Neuronal stem cell (in vitro differentiated cells): ENCODE measurements around the gene KDM4C.

Experiments used
- DNase-seq: peaks from one replicate; pipeline ENCODE4 v3.0.0-alpha.2; 2013; ENCODE audit warnings: low spot score
- H2AFZ ChIP-seq: one replicate; pipeline ENCODE4 v1.6.1; 2013; ENCODE audit warnings: mild to moderate bottlenecking, low read length, inconsistent platforms
- H2AK5ac ChIP-seq: 2 replicates; pipeline ENCODE4 v1.6.1; 2013; ENCODE audit warnings: low read depth, mild to moderate bottlenecking, inconsistent platforms, low read length, moderate library complexity, mixed read lengths
- H2BK120ac ChIP-seq: 2 replicates; pipeline ENCODE4 v1.6.1; 2013; ENCODE audit warnings: low read depth, mild to moderate bottlenecking, inconsistent platforms, low read length, moderate library complexity, mixed read lengths
- H2BK12ac ChIP-seq: one replicate; pipeline ENCODE4 v1.6.1; 2013; ENCODE audit warnings: low read length, inconsistent platforms
- H2BK15ac ChIP-seq: 2 replicates; pipeline ENCODE4 v1.6.1; 2013; ENCODE audit warnings: mild to moderate bottlenecking, low read length, inconsistent platforms, mixed read lengths
- H2BK5ac ChIP-seq: one replicate; pipeline ENCODE4 v1.6.1; 2013; ENCODE audit warnings: inconsistent platforms, mild to moderate bottlenecking, low read length, moderate library complexity
- H3K14ac ChIP-seq: one replicate; pipeline ENCODE4 v1.6.1; 2013; ENCODE audit warnings: low read length, inconsistent platforms
- H3K18ac ChIP-seq: 2 replicates; pipeline ENCODE4 v1.6.1; 2013; ENCODE audit warnings: low read length, inconsistent platforms
- H3K23ac ChIP-seq: 2 replicates; pipeline ENCODE4 v1.6.1; 2013; ENCODE audit warnings: low read depth, mild to moderate bottlenecking, mixed read lengths, low read length, inconsistent platforms; ENCODE audit not compliant: poor library complexity
- H3K27ac ChIP-seq: replicated peaks from 3 replicates; pipeline ENCODE4 v1.5.1; 2013; ENCODE audit warnings: low read length, inconsistent platforms
- H3K27me3 ChIP-seq, 3 experiments: 2 replicates each; pipeline ENCODE4 v1.6.1; 2013; ENCODE audit warnings: low read length in 3 of 3, mild to moderate bottlenecking in 2 of 3, inconsistent platforms in 1 of 3, low read depth in 1 of 3, mixed read lengths in 1 of 3, moderate library complexity in 1 of 3; ENCODE audit not compliant: control insufficient read depth in 3 of 3, insufficient read depth in 3 of 3
- H3K36me3 ChIP-seq, 2 donors: replicated peaks in 1 of 2; 2 replicates each; pipeline ENCODE4 v1.6.1; 2013; ENCODE audit warnings: low read length in 2 of 2; ENCODE audit not compliant: control insufficient read depth in 2 of 2, insufficient read depth in 2 of 2
- H3K4ac ChIP-seq: 2 replicates; pipeline ENCODE4 v1.6.1; 2013; ENCODE audit warnings: inconsistent platforms, mild to moderate bottlenecking, low read length, moderate library complexity
- H3K4me1 ChIP-seq, 2 donors: 1 replicate in 1 of 2; 2 replicates in 1 of 2; pipeline ENCODE4 v1.6.1; 2013; ENCODE audit warnings: low read length in 2 of 2, low read depth in 1 of 2; ENCODE audit not compliant: control insufficient read depth in 2 of 2, insufficient read depth in 1 of 2
- H3K4me2 ChIP-seq: one replicate; pipeline ENCODE4 v1.6.1; 2013; ENCODE audit warnings: mild to moderate bottlenecking, low read length, inconsistent platforms; ENCODE audit not compliant: insufficient read depth, poor library complexity, severe bottlenecking
- H3K4me3 ChIP-seq, 2 donors: 2 replicates each; pipeline ENCODE4 v1.5.1; 2013; ENCODE audit warnings: low read length in 2 of 2, mild to moderate bottlenecking in 2 of 2, inconsistent platforms in 1 of 2, moderate library complexity in 1 of 2
- H3K79me1 ChIP-seq: one replicate; pipeline ENCODE4 v1.6.1; 2013; ENCODE audit warnings: low read depth, mild to moderate bottlenecking, inconsistent platforms, low read length, moderate library complexity
- H3K9ac ChIP-seq: one replicate; pipeline ENCODE4 v1.6.1; 2013; ENCODE audit warnings: mild to moderate bottlenecking, low read depth, low read length, inconsistent platforms; ENCODE audit not compliant: poor library complexity
- H3K9me3 ChIP-seq, 2 donors: replicated peaks in 1 of 2; 2 replicates each; pipeline versions ENCODE3 to v1.6.1; 2013; ENCODE audit warnings: low read length in 2 of 2, mild to moderate bottlenecking in 2 of 2, inconsistent platforms in 1 of 2, low read depth in 1 of 2, mixed read lengths in 1 of 2, moderate library complexity in 1 of 2; ENCODE audit not compliant: control insufficient read depth in 2 of 2, insufficient read depth in 1 of 2
- H4K8ac ChIP-seq: one replicate; pipeline ENCODE4 v1.6.1; 2013; ENCODE audit warnings: low read depth, mild to moderate bottlenecking, inconsistent platforms, low read length, moderate library complexity
- H4K91ac ChIP-seq: one replicate; pipeline ENCODE4 v1.6.1; 2013; ENCODE audit warnings: low read length, low read depth, mild to moderate bottlenecking, inconsistent platforms; ENCODE audit not compliant: poor library complexity
- WGBS, 2 donors: extraction: QIAGEN DNeasy Blood & Tissue Kit; methylation state at CpG; one replicate each; pipeline ENCODE4 v1.1.7; 2013; ENCODE audit warnings: missing lambda C conversion rate in 2 of 2, mixed read lengths in 1 of 2; ENCODE audit not compliant: insufficient read length in 2 of 2, insufficient replicate concordance in 1 of 2; ENCODE audit errors: extremely low coverage in 2 of 2; 5-methylcytosine and 5-hydroxymethylcytosine counted together

KDM4C gene

GRCh38 chr9:7105095-7105494 is 347.3 kb downstream of the KDM4C start:
- no CpG with 5 or more reads among the region's 2 CpGs for WGBS, 2 donors
- no peak overlapping the region for H4K91ac ChIP-seq

DNA sequence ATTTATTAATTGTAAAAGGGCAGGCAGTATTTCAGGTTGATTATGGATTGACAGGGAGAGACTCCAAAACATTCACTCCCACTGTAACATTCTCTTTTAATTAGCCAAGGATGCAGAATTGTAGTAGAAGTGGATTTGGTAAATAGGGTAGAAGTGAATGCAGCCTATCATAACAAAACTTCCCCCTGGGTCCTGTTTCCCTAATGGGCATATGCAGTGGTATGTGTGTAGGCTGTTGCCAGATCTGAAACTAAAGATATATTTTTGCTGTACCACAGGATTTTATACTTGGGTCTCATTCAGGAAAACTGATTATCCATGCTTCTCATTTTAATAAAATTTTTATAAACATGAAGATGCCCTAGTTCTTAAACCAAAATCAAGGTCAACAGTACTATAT is 351.2 kb downstream of the KDM4C start:
- no peak overlapping the region for H2BK120ac ChIP-seq
- H3K14ac ChIP-seq, result no peak overlapping the region
- H3K36me3 ChIP-seq, result no peaks in the 10 kb centered on the region
- no peak overlapping the region for H2AK5ac ChIP-seq
- no peak overlapping the region for H3K4me3 ChIP-seq
- no peak overlapping the region for H4K8ac ChIP-seq
- no peak overlapping the region for H3K4me2 ChIP-seq
- no peaks in the 10 kb centered on the region for H3K9me3 ChIP-seq
- no peak overlapping the region for H3K4ac ChIP-seq
- H3K27ac ChIP-seq, result no peak overlapping the region
- H3K4me1 ChIP-seq, result no peaks in the 10 kb centered on the region
- no peak overlapping the region for H4K91ac ChIP-seq
- H2AFZ ChIP-seq, result no peak overlapping the region
- no peaks in the 10 kb centered on the region for H3K27me3 ChIP-seq
- no peak overlapping the region for H2BK15ac ChIP-seq
- H3K9ac ChIP-seq, result no peak overlapping the region
- H3K79me1 ChIP-seq, result no peaks in the 10 kb centered on the region
- H3K23ac ChIP-seq, result no peak overlapping the region
- H2BK12ac ChIP-seq, result no peak overlapping the region
- DNase-seq, result no peak
- H3K18ac ChIP-seq, result no peak overlapping the region
- no peak overlapping the region for H2BK5ac ChIP-seq

More at GRCh38 chr9:7105095-7105494, 347.3 kb downstream of the KDM4C start:
- H3K18ac ChIP-seq, result no peak overlapping the region
- no peak overlapping the region for H2BK5ac ChIP-seq
- H3K9ac ChIP-seq, result no peak overlapping the region
- no peak overlapping the region for H2AK5ac ChIP-seq
- H2AFZ ChIP-seq, result no peak overlapping the region
- no peak overlapping the region for H3K4me2 ChIP-seq
- H3K36me3 ChIP-seq, result no peaks in the 10 kb centered on the region
- H3K4me1 ChIP-seq, result no peaks in the 10 kb centered on the region
- H3K14ac ChIP-seq, result no peak overlapping the region
- H3K27ac ChIP-seq, result no peak overlapping the region
- no peak overlapping the region for H3K23ac ChIP-seq
- no peak overlapping the region for H4K8ac ChIP-seq
- no peak overlapping the region for H2BK120ac ChIP-seq
- H3K27me3 ChIP-seq, result no peaks in the 10 kb centered on the region
- no peaks in the 10 kb centered on the region for H3K79me1 ChIP-seq
- H3K4ac ChIP-seq, result no peak overlapping the region
- H3K9me3 ChIP-seq, result peaks cover 0 to 4% of the 10 kb centered on the region in 2 donors
- DNase-seq, result no peak
- H3K4me3 ChIP-seq, result no peak overlapping the region
- no peak overlapping the region for H2BK15ac ChIP-seq
- H2BK12ac ChIP-seq, result no peak overlapping the region

DNA sequence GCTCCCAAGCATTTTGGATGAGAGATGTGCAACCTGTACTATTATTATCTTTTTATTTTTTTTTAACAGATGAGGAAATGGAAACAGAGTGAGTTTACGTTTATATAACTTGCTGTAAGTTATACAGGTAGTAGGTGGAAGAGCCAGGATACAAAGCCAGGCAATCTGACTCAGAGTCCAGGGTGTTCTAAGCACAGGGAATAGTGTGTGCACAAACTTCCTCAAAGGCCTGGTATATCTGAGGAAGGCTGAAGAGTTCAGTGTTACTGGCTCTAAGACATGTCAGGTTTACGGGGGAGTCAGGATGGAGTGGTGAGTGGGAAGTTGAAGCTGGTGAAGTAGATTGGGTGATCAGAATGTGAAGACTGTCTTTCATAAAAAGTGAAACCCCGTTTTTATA is 353.6 kb downstream of the KDM4C start:
- no peak overlapping the region for H2AK5ac ChIP-seq
- no CpG with 5 or more reads among the region's 3 CpGs for WGBS, 2 donors
- no peak overlapping the region for H4K91ac ChIP-seq
- H3K18ac ChIP-seq, result no peak overlapping the region
- H2AFZ ChIP-seq, result no peak overlapping the region
- H3K14ac ChIP-seq, result no peak overlapping the region
- H3K27me3 ChIP-seq, result no peaks in the 10 kb centered on the region
- H3K9me3 ChIP-seq, result no peaks in the 10 kb centered on the region
- H2BK15ac ChIP-seq, result no peak overlapping the region
- H4K8ac ChIP-seq, result no peak overlapping the region
- H3K9ac ChIP-seq, result no peak overlapping the region
- no peaks in the 10 kb centered on the region for H3K4me1 ChIP-seq
- no peak for DNase-seq
- H3K23ac ChIP-seq, result no peak overlapping the region
- H2BK12ac ChIP-seq, result no peak overlapping the region
- H3K4ac ChIP-seq, result no peak overlapping the region
- no peak overlapping the region for H2BK120ac ChIP-seq
- no peaks in the 10 kb centered on the region for H3K79me1 ChIP-seq
- no peak overlapping the region for H3K27ac ChIP-seq
- no peak overlapping the region for H3K4me3 ChIP-seq
- no peaks in the 10 kb centered on the region for H3K36me3 ChIP-seq
- H2BK5ac ChIP-seq, result no peak overlapping the region
- no peak overlapping the region for H3K4me2 ChIP-seq

DNA sequence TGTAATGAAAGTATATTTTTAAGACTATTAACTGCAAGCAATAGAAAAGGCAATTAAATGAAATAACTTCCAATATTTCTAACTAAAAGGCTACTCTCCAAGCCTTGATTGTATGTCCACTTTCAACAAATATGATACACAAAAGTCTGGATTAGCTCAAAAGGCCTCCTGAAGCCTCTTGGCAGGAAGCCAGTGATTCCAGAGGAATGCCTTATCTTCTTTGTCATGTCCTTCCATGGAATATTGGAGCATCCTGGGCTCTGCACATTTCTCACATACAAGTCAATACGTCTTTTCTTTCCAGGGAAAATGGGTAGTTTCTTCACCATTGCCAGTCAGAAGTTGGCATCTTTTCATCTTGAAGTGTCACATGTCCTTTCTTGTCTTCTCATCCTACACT is 357.8 kb downstream of the KDM4C start:
- Histone ChIP-seq H3K36me3 (no peaks in the 10 kb centered on the region), H2AFZ (no peak overlapping the region), H3K27me3 (no peaks in the 10 kb centered on the region), H3K14ac (no peak overlapping the region), H3K27ac (no peak overlapping the region), H2BK12ac (no peak overlapping the region), H3K4me1 (no peaks in the 10 kb centered on the region), H3K4me2 (no peak overlapping the region), H2BK15ac (no peak overlapping the region), H3K18ac (no peak overlapping the region), H3K9ac (no peak overlapping the region), H3K79me1 (no peaks in the 10 kb centered on the region), H3K23ac (no peak overlapping the region), H2AK5ac (no peak overlapping the region), H4K91ac (no peak overlapping the region), H3K9me3 (no peaks in the 10 kb centered on the region), H3K4me3 (no peak overlapping the region), H4K8ac (no peak overlapping the region), H3K4ac (no peak overlapping the region), H2BK5ac (no peak overlapping the region), H2BK120ac (no peak overlapping the region)
- no CpG with 5 or more reads among the region's 1 CpG for WGBS, 2 donors
- DNase-seq, result no peak
